PFSK-1 (cell line): ENCODE measurements around the gene GNAZ.

ENCODE experiments used
- FOXP2 ChIP-seq: optimal IDR thresholded peaks from 2 replicates; pipeline ENCODE3; 2011; ENCODE audit warnings: borderline replicate concordance, control low read depth, inconsistent platforms; ENCODE audit not compliant: insufficient read depth; ENCODE audit errors: extremely low read length, extremely low read depth
- POLR2AphosphoS5 ChIP-seq: IDR thresholded peaks from 2 replicates; pipeline ENCODE4 v1.6.1; 2012; ENCODE audit warnings: low read depth, mild to moderate bottlenecking, control low read depth, low read length, moderate library complexity
- REST ChIP-seq, 2 experiments: IDR thresholded peaks; 2 replicates each; pipeline versions ENCODE4 v1.6.1 to v1.8.0; 2011 to 2012; ENCODE audit warnings: low read depth in 2 of 2, low read length in 2 of 2, control low read depth in 1 of 2, inconsistent platforms in 1 of 2, mild to moderate bottlenecking in 1 of 2, moderate library complexity in 1 of 2; ENCODE audit not compliant: insufficient read depth in 1 of 2
- SIN3A ChIP-seq: IDR thresholded peaks from 2 replicates; pipeline ENCODE4 v1.6.1; 2012; ENCODE audit warnings: mild to moderate bottlenecking, low read length, moderate library complexity, borderline replicate concordance; ENCODE audit not compliant: insufficient read depth
- TAF1 ChIP-seq: IDR thresholded peaks from 2 replicates; pipeline ENCODE4 v1.6.1; 2012; ENCODE audit warnings: low read length, control low read depth, borderline replicate concordance; ENCODE audit not compliant: insufficient read depth

GNAZ gene

GRCh38 chr22:23142546-23143105 lies 72.3 kb downstream of the GNAZ start:
- no peak for TF ChIP-seq SIN3A

DNA sequence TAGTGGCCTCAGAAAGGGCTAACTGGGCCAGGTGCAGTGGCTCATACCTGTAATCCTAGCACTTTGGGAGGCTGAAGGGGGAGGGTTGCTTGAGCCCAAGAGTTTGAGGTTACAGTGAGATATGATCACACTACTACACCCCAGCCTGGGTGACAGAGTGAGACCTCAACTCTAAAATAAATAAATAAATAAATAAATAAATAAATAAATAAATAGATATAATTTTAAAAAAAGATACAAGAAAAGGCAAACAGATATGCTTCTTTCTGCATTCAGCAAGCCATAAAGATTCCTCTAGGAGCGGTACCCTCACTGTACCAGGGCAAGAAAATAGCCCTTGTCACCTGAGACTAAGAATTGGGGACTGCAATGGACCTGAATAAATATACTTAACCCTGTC lies 72.8 kb downstream of the GNAZ start:
- no peak for TF ChIP-seq SIN3A
- TF ChIP-seq FOXP2 = no peak
- no peak for TF ChIP-seq POLR2AphosphoS5
- TF ChIP-seq TAF1 = no peak
- TF ChIP-seq REST (IDR thresholded peaks at IDR 0.05; ENCODE audit: insufficient read depth in 1 of 2, low read depth in 2 of 2, low read length in 2 of 2) = no peak

- no peak for TF ChIP-seq FOXP2
- no peak for TF ChIP-seq POLR2AphosphoS5
- no peak for TF ChIP-seq SIN3A
- no peak for TF ChIP-seq REST (IDR thresholded peaks at IDR 0.05; ENCODE audit: insufficient read depth in 1 of 2, low read depth in 2 of 2, low read length in 2 of 2)
- no peak for TF ChIP-seq TAF1
Measured at GRCh38 chr22:23144432-23144831, 74.1 kb downstream of the GNAZ start.

DNA sequence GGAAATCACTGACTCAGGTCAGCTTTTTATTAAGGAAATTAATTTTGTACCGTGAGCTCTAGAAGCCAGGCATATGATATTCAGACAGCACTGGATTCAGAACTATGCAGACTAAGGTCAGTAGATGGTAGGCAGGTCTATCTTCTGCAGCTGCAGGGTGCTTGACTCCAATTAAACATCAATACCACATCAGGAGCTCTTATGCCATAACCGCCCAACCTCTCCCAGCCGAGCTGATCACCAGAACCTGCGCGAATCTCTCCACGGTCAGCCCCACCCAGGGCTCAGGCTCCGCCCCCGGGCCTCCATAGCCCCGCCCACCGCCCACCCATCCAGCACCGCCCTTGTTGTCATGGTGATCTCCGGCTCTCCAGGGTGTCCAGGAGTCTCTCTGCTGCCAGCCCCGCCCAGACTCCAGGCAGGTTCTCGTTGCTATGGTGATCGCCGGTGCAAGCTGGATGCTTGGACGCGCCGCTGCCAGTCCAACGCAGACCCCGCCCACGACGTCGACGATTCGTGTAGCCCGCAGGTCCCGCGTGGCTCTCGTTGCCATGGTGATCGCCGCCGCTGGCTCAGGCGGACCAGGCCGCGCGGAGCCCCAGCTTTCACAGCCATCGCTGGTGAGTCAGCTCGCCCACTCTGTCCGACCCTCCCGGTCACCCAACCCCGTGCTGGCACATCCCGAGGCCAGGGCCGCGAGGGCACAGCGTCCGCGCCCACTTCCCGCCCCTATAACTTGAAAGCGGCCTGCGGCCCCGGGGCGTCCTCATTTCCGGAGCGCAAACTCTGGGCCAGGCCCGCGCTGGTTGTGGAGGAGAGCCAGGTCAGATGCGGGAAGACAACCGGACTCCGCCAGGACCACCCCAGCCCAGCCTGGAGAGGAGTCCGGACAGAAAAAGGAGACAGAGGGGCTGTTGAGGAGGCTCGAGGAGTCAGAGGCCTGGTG lies 74.9 kb downstream of the GNAZ start, which contains the start of gene RAB36:
Gene RAB36, plus strand, starts transcription at position 546 of the 946 bp plus-strand sequence. CDS start 1,140 bp downstream, outside the sequence.
- TF ChIP-seq FOXP2 (no peak), REST (IDR thresholded peaks at IDR 0.05; ENCODE audit: insufficient read depth in 1 of 2, low read depth in 2 of 2, low read length in 2 of 2) (no peak), TAF1 (no peak), SIN3A (no peak), POLR2AphosphoS5 (no peak)

- TF ChIP-seq REST (IDR thresholded peaks at IDR 0.05; ENCODE audit: insufficient read depth in 1 of 2, low read depth in 2 of 2, low read length in 2 of 2) (no peak), SIN3A (no peak), TAF1 (no peak), FOXP2 (no peak), POLR2AphosphoS5 (no peak)
Measured at GRCh38 chr22:23145878-23146470, 75.7 kb downstream of the GNAZ start.
